ENCODE measurements around the gene SMARCD1.

SMARCD1 gene

DNA sequence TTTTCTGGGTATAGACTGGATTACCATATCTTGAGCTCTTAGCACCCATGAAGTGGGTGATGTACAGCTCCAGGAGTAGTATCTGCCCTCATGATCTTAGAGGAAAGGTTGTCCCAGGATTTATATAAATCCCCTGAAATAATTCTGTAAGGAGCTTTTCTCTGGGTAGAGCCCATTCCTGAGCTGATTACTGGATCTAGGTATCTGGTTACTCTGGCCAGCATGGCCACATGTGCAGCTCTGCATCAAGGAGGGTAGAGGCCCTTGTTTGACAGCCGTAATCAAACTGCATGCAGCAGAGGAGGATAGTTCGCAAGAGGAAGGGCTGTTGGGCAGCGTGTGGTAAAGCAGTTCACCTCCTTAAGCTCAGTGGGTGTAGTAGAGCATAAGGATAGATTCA, 35.4 kb downstream of the SMARCD1 start:
- H3K9me3 ChIP-seq (ENCODE audit: severe bottlenecking): no peaks in the 10 kb centered on the region
- H3K27ac ChIP-seq (ENCODE audit: poor library complexity, severe bottlenecking): no peak overlapping the region
- no peaks in the 10 kb centered on the region for H3K4me1 ChIP-seq (ENCODE audit: insufficient read depth, poor library complexity, severe bottlenecking)
- H3K4me3 ChIP-seq (ENCODE audit: severe bottlenecking): no peak overlapping the region
- no peaks in the 10 kb centered on the region for H3K27me3 ChIP-seq (ENCODE audit: insufficient read depth, poor library complexity, severe bottlenecking)
- TF ChIP-seq CTCF (IDR thresholded peaks at IDR 0.05; ENCODE audit: poor library complexity, severe bottlenecking): no peak
- ATAC-seq (ENCODE audit: low read depth): no peak
- DNase-seq (ENCODE audit: low spot score): no peak
- peaks cover 23% of the 10 kb centered on the region for H3K36me3 ChIP-seq (ENCODE audit: low read depth)

DNA sequence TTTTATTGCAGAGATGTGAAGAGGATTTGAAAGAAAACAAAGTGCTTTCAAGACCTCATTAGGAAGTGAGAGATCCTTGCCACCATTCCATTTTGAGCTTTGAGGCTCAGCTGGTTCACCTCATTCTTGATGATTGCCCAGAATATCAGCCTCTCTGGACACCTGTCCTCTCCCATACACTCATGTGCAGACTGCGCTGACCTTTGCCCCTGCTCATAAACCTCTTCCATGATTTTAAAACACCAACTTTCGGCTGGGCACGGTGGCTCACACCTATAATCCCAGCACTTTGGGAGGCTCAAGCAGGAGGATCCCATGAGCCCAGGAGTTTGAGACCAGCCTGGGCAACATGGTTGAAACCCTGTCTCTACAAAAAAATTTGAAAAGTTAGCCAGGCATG, 35.8 kb downstream of the SMARCD1 start:
- Histone ChIP-seq H3K4me1 (ENCODE audit: insufficient read depth, poor library complexity, severe bottlenecking) (no peaks in the 10 kb centered on the region), H3K27ac (ENCODE audit: poor library complexity, severe bottlenecking) (no peak overlapping the region), H3K27me3 (ENCODE audit: insufficient read depth, poor library complexity, severe bottlenecking) (no peaks in the 10 kb centered on the region), H3K9me3 (ENCODE audit: severe bottlenecking) (no peaks in the 10 kb centered on the region), H3K36me3 (ENCODE audit: low read depth) (peaks cover 23% of the 10 kb centered on the region), H3K4me3 (ENCODE audit: severe bottlenecking) (no peak overlapping the region)
- TF ChIP-seq CTCF (IDR thresholded peaks at IDR 0.05; ENCODE audit: poor library complexity, severe bottlenecking): no peak
- DNase-seq (ENCODE audit: low spot score) (no peak), ATAC-seq (ENCODE audit: low read depth) (no peak)

DNA sequence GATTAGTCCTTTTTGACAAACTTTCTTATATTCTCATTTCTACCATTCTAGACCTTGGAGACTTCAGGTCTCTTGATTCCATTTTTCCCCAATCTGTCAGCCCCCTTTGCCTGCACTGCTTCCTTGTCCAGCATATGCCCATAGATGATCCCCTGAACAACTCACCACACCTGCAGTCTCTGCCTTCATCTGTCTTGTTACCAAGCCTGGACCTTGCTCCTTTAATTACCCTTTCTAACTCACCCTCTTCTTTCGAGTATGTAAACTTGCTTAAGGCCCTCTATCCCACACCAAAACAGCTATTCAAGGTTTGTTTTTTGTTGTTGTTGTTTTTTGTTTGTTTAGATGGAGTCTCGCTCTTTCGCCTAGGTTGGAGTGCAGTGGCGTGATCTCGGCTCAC, 36.5 kb downstream of the SMARCD1 start:
- Histone ChIP-seq H3K9me3 (ENCODE audit: severe bottlenecking) (no peaks in the 10 kb centered on the region), H3K4me1 (ENCODE audit: insufficient read depth, poor library complexity, severe bottlenecking) (no peaks in the 10 kb centered on the region), H3K27me3 (ENCODE audit: insufficient read depth, poor library complexity, severe bottlenecking) (no peaks in the 10 kb centered on the region), H3K4me3 (ENCODE audit: severe bottlenecking) (no peak overlapping the region), H3K36me3 (ENCODE audit: low read depth) (peaks cover 20% of the 10 kb centered on the region), H3K27ac (ENCODE audit: poor library complexity, severe bottlenecking) (no peak overlapping the region)
- DNase-seq (ENCODE audit: low spot score) (no peak), ATAC-seq (ENCODE audit: low read depth) (no peak; the same call in 2 of the 3 replicates)
- TF ChIP-seq CTCF (IDR thresholded peaks at IDR 0.05; ENCODE audit: poor library complexity, severe bottlenecking): no peak

GRCh38 chr12:50123203-50123602, 38.1 kb downstream of the SMARCD1 start:
- ATAC-seq (ENCODE audit: low read depth): no peak
- DNase-seq (ENCODE audit: low spot score): no peak
- TF ChIP-seq CTCF (IDR thresholded peaks at IDR 0.05; ENCODE audit: poor library complexity, severe bottlenecking): no peak
- Histone ChIP-seq H3K27ac (ENCODE audit: poor library complexity, severe bottlenecking) (no peak overlapping the region), H3K27me3 (ENCODE audit: insufficient read depth, poor library complexity, severe bottlenecking) (no peaks in the 10 kb centered on the region), H3K9me3 (ENCODE audit: severe bottlenecking) (no peaks in the 10 kb centered on the region), H3K4me1 (ENCODE audit: insufficient read depth, poor library complexity, severe bottlenecking) (no peaks in the 10 kb centered on the region), H3K4me3 (ENCODE audit: severe bottlenecking) (no peak overlapping the region), H3K36me3 (ENCODE audit: low read depth) (peaks cover 23% of the 10 kb centered on the region; the same call in 1 of the 2 replicates)

DNA sequence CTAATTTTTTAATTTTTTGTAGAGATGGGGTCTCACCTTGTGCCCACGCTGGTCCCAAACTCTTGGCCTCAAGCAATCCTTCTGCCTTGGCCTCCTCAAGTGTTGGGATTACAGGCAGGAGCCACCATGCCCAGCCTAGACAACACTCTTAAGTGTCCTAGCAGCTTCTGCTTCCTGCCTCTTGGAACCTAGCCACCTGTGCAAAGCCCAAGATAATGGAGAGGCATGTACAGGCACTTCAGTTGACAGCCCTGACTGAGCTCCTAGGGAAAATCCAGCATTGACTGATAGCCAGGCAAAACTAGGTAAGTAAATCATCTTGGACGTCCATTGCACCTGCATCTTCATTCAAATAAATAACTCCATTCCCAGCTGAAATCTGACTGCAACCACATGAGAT, 42.4 kb downstream of the SMARCD1 start:
- Histone ChIP-seq H3K4me1 (ENCODE audit: insufficient read depth, poor library complexity, severe bottlenecking) (no peaks in the 10 kb centered on the region), H3K27ac (ENCODE audit: poor library complexity, severe bottlenecking) (no peak overlapping the region), H3K4me3 (ENCODE audit: severe bottlenecking) (no peak overlapping the region), H3K9me3 (ENCODE audit: severe bottlenecking) (no peaks in the 10 kb centered on the region), H3K27me3 (ENCODE audit: insufficient read depth, poor library complexity, severe bottlenecking) (no peaks in the 10 kb centered on the region), H3K36me3 (ENCODE audit: low read depth) (peaks cover 41% of the 10 kb centered on the region)
- DNase-seq (ENCODE audit: low spot score): no peak
- ATAC-seq (ENCODE audit: low read depth): peak; percentile 33; the same call in 1 of the 3 replicates
- TF ChIP-seq CTCF (IDR thresholded peaks at IDR 0.05; ENCODE audit: poor library complexity, severe bottlenecking): no peak
